GM21825 (cell line): ENCODE measurements around the gene OOEP.
"Not testable (repeated sequence)": the region's sequence is repeated elsewhere in the genome, so short reads cannot be mapped to it uniquely, and the experiment has no call there.

Source experiments
- ATAC-seq: cut with Tn5 transposase; IDR thresholded peaks from one replicate; pipeline ENCODE4 v1.9.1; 2021; ENCODE audit warnings: mild to moderate bottlenecking, moderate library complexity; ENCODE audit not compliant: unreplicated experiment

The OOEP gene

GRCh38 chr6:73369563-73369962 lies at the start of gene OOEP:
TSS of gene OOEP (minus strand) at chr6:73369897. CDS start at chr6:73369792, 105 bp downstream.
- no peak for ATAC-seq

GRCh38 chr6:73418081-73418741 lies 48.5 kb upstream of the OOEP start:
- ATAC-seq: no peak

GRCh38 chr6:73413102-73413501 lies 43.4 kb upstream of the OOEP start:
- no peak for ATAC-seq

GRCh38 chr6:73409395-73409794 lies 39.7 kb upstream of the OOEP start:
- no peak for ATAC-seq

GRCh38 chr6:73400656-73401055 lies 31.0 kb upstream of the OOEP start:
- no peak for ATAC-seq

GRCh38 chr6:73395875-73396274 lies 26.2 kb upstream of the OOEP start:
- no peak for ATAC-seq

GRCh38 chr6:73394577-73395354 lies 25.1 kb upstream of the OOEP start, which contains the start of gene DDX43:
TSS of gene DDX43 (plus strand) at chr6:73394828. CDS start at chr6:73394906, 78 bp downstream.
- no peak for ATAC-seq

- no peak for ATAC-seq
Observed at GRCh38 chr6:73393278-73393677, 23.6 kb upstream of the OOEP start.

- not testable (repeated sequence) for ATAC-seq
Observed at GRCh38 chr6:73392188-73392587, 22.5 kb upstream of the OOEP start.

- ATAC-seq: no peak
Observed at GRCh38 chr6:73391675-73392074, 22.0 kb upstream of the OOEP start.

GRCh38 chr6:73389854-73390253 lies 20.2 kb upstream of the OOEP start:
- no peak for ATAC-seq

- peak; percentile 77 for ATAC-seq
Observed at GRCh38 chr6:73388800-73389512, 19.3 kb upstream of the OOEP start.

- peak; percentile 24 for ATAC-seq
Observed at GRCh38 chr6:73388433-73388799, 18.7 kb upstream of the OOEP start.

- ATAC-seq: no peak
Observed at GRCh38 chr6:73382462-73383113, 12.9 kb upstream of the OOEP start.

- ATAC-seq: not testable (repeated sequence)
Observed at GRCh38 chr6:73381531-73381930, 11.8 kb upstream of the OOEP start.

GRCh38 chr6:73377225-73377624 lies 7.5 kb upstream of the OOEP start:
- ATAC-seq: no peak

- no peak for ATAC-seq
Observed at GRCh38 chr6:73375216-73375615, 5.5 kb upstream of the OOEP start.

GRCh38 chr6:73372516-73372915 lies 2.8 kb upstream of the OOEP start:
- no peak for ATAC-seq

GRCh38 chr6:73371984-73372383 lies 2.3 kb upstream of the OOEP start:
- no peak for ATAC-seq

GRCh38 chr6:73369157-73369556 lies 540 bp downstream of the OOEP start:
- ATAC-seq: no peak

- no peak for ATAC-seq
Observed at GRCh38 chr6:73368675-73369074, 1.0 kb downstream of the OOEP start.
